Psoas muscle (tissue), 8 donors: ENCODE measurements around the gene COQ8B. TPM values are rescaled to one million over a fixed set of nuclear protein-coding genes. Genes with fewer than 3 reads are reported as not detected.

Experiments
- ATAC-seq, 4 donors: fragments of 200-7000 bp; cut with Tn5 transposase; one replicate each; pipeline ENCODE4 v1.9.1; 2020; ENCODE audit warnings: moderate library complexity in 3 of 4, mild to moderate bottlenecking in 2 of 4
- DNase-seq, 2 donors: peaks; one replicate each; pipeline ENCODE4 v3.0.0-alpha.2; 2020
- H3K27ac ChIP-seq: fragments of 200-600 bp; one replicate; pipeline ENCODE4 v1.8.0; 2022
- H3K27me3 ChIP-seq, 3 donors: fragments of 200-600 bp in 1 of 3; one replicate each; pipeline versions ENCODE4 v1.6.1 to v1.8.0; 2013 to 2022; ENCODE audit warnings: low read length in 2 of 3, mild to moderate bottlenecking in 2 of 3, moderate library complexity in 1 of 3; ENCODE audit not compliant: insufficient read depth in 3 of 3
- H3K36me3 ChIP-seq, 2 donors: fragments of 200-600 bp in 1 of 2; one replicate each; pipeline versions ENCODE4 v1.6.1 to v1.8.0; 2013 to 2022; ENCODE audit warnings: low read depth in 1 of 2, mild to moderate bottlenecking in 1 of 2, moderate library complexity in 1 of 2; ENCODE audit not compliant: insufficient read depth in 1 of 2
- H3K4me1 ChIP-seq: fragments of 200-600 bp; one replicate; pipeline ENCODE4 v1.8.0; 2022
- H3K4me3 ChIP-seq: fragments of 200-600 bp; one replicate; pipeline ENCODE4 v1.8.0; 2022; ENCODE audit warnings: mild to moderate bottlenecking
- H3K9me3 ChIP-seq: fragments of 200-600 bp; one replicate; pipeline ENCODE4 v1.8.0; 2022
- CTCF ChIP-seq: fragments of 200-600 bp; IDR thresholded peaks from one replicate; pipeline ENCODE4 v1.8.0; 2022; ENCODE audit warnings: antibody characterized with exemption
- WGBS, 3 donors: extraction: QIAGEN DNeasy Blood & Tissue Kit; methylation state at CpG; one replicate each; pipeline versions ENCODE4 v1.1.6 to v1.1.7; 2013; 5-methylcytosine and 5-hydroxymethylcytosine counted together
- intact Hi-C, 2 donors: fragments of 100-400 bp; cut with DNase I; formaldehyde crosslinking; loops; one replicate each; pipeline versions ENCODE4 v1.11.0 to v1.14.2; 2022
- polyA plus RNA-seq, 3 donors: library from polyadenylated mRNA; stranded (reverse); fragments of 200-250 nt; gene quantifications; one replicate each; pipeline ENCODE4 v1.2.3, GENCODE V29; 2013
- total RNA-seq, 4 donors: library from RNA; stranded (reverse); fragmentation: NEBNext Ultra II Directional in 2 of 4; extraction: Animal tissue kit (Norgen Biotek cat#: 25700) in 2 of 4; gene quantifications; one replicate each; pipeline versions ENCODE4 v1.2.1 to v1.2.4, GENCODE V29; 2021 to 2023
- donor health status: healthy with polysubstance abuse.
- donor health status: DM: no; HTN: no; CAD: no; lungs with moderate emphysema.
- donor health status: Bipolar disorder and iron deficiency.
- donor health status: healthy.
- donor health status: DM: yes; HTN: yes; CAD: no.
- donor health status: DM: no; HTN: no; CAD: no.
- donor health status: DM: no; HTN: no; CAD: no.
- donor health status: DM: yes; HTN: yes; CAD: no.

Gene COQ8B
- total and polyA plus RNA-seq, 7 donors: 6.8 to 43.1 (median 14.4) TPM

GRCh38 chr19:40693150-40693788 lies 23.4 kb downstream of the COQ8B start:
- intact Hi-C loops: loop anchor here in 1 of 2 donors (2.0 kb wide), 1 partner anchor 22 kb away; no protein-coding TSS in a partner anchor

GRCh38 chr19:40692212-40692551 lies 24.5 kb downstream of the COQ8B start:
- Histone ChIP-seq H3K27me3 (no peaks in the 10 kb centered on the region), H3K4me3 (no peak overlapping the region), H3K36me3 (peaks cover 0 to 20% of the 10 kb centered on the region in 2 donors)

More at GRCh38 chr19:40693150-40693788, 23.4 kb downstream of the COQ8B start:
- peak; percentile 9 for TF ChIP-seq CTCF
- no peaks in the 10 kb centered on the region for H3K9me3 ChIP-seq
- ATAC-seq: no peak
- no peak overlapping the region for H3K4me3 ChIP-seq
- H3K27ac ChIP-seq: no peak overlapping the region
- no peaks in the 10 kb centered on the region for H3K27me3 ChIP-seq
- H3K4me1 ChIP-seq: peaks cover 8% of the 10 kb centered on the region
- DNase-seq: no peak
- WGBS, 3 donors: 64 to 70% (median 66%) methylated on average over 11 of the region's 11 CpGs
- H3K36me3 ChIP-seq: peaks cover 0 to 20% of the 10 kb centered on the region in 2 donors

GRCh38 chr19:40691421-40692211 lies 25.1 kb downstream of the COQ8B start:
- 55 to 75% (median 57%) methylated on average over 22 to 23 of the region's 24 CpGs for WGBS, 3 donors
- intact Hi-C loops: loop anchor here in 1 of 2 donors (2.0 kb wide), 1 partner anchor 23 kb away; no protein-coding TSS in a partner anchor
- Histone ChIP-seq H3K4me3 (peak overlapping the region; percentile 72), H3K27me3 (no peaks in the 10 kb centered on the region), H3K9me3 (no peaks in the 10 kb centered on the region), H3K27ac (peak overlapping the region; percentile 83), H3K36me3 (peaks cover 0 to 23% of the 10 kb centered on the region in 2 donors), H3K4me1 (peaks cover 8% of the 10 kb centered on the region)
- no peak for TF ChIP-seq CTCF
- peak in 3 of 4 donors; percentile 2 to 17 (median 11) for ATAC-seq
- DNase-seq: peak in 1 of 2 donors; percentile 62

More at GRCh38 chr19:40692212-40692551, 24.5 kb downstream of the COQ8B start:
- ATAC-seq (no peak), DNase-seq (no peak)
- Histone ChIP-seq H3K9me3 (no peaks in the 10 kb centered on the region), H3K27ac (peak overlapping the region; percentile 83), H3K4me1 (peaks cover 8% of the 10 kb centered on the region)
- TF ChIP-seq CTCF: no peak
- WGBS, 3 donors: 75 to 82% (median 81%) methylated on average over 13 to 14 of the region's 14 CpGs
- intact Hi-C loops: loop anchor here in 1 of 2 donors (2.0 kb wide), 1 partner anchor 23 kb away; no protein-coding TSS in a partner anchor

GRCh38 chr19:40690693-40691420 lies 25.8 kb downstream of the COQ8B start:
- Histone ChIP-seq H3K9me3 (no peaks in the 10 kb centered on the region), H3K4me1 (peaks cover 8% of the 10 kb centered on the region), H3K36me3 (peaks cover 0 to 26% of the 10 kb centered on the region in 2 donors), H3K27ac (peak overlapping the region; percentile 83), H3K4me3 (peak overlapping the region; percentile 72), H3K27me3 (no peaks in the 10 kb centered on the region)
- ATAC-seq: peak; percentile 91 to 95 (median 94)
- peak; percentile 97 to 98 for DNase-seq
- 2 to 3% (median 2%) methylated on average over 42 to 56 of the region's 56 CpGs for WGBS, 3 donors
- no peak for TF ChIP-seq CTCF
- intact Hi-C loops: no loop called here
